HG02571 (cell line): ENCODE measurements around the gene BRCA1.

Experiments
- ATAC-seq: cut with Tn5 transposase; IDR thresholded peaks from one replicate; pipeline ENCODE4 v1.9.1; 2021; ENCODE audit warnings: mild to moderate bottlenecking, moderate library complexity; ENCODE audit not compliant: unreplicated experiment

The BRCA1 gene

DNA sequence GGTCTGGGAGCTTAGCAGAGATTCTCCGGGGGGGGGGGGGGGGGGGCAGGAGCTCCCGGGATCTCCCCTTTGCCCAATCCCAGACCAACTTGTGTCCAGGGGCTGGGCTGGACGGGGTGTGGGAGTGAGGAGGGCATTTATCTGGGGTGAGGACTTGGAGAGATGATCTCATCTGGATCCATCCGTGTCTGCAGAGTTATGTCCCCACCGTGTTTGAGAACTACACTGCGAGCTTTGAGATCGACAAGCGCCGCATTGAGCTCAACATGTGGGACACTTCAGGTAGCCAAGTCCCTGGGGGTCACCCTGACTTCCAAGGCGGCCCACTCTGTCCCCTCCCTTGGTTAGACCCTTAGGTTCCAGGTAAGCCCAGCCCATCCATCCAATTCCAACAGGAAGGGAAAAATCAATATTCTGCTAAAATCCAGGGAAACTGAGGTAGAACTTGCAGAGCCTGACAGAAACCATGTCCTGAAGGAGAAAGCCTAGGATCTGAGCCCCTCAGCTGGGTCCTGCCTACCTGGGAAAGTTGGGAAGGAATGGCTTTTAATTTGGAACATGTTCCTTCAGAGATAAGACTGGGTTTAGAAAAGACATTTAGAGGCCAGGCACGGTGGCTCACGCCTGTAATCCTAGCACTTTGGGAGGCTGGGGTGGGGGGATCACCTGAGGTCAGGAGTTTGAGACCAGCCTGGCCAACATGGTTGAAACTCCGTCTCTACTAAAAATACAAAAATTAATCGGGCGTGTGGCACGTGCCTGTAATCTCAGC, 99.2 kb downstream of the BRCA1 start:
- ATAC-seq = no peak

GRCh38 chr17:43025290-43025657, 99.9 kb downstream of the BRCA1 start:
- ATAC-seq = no peak

DNA sequence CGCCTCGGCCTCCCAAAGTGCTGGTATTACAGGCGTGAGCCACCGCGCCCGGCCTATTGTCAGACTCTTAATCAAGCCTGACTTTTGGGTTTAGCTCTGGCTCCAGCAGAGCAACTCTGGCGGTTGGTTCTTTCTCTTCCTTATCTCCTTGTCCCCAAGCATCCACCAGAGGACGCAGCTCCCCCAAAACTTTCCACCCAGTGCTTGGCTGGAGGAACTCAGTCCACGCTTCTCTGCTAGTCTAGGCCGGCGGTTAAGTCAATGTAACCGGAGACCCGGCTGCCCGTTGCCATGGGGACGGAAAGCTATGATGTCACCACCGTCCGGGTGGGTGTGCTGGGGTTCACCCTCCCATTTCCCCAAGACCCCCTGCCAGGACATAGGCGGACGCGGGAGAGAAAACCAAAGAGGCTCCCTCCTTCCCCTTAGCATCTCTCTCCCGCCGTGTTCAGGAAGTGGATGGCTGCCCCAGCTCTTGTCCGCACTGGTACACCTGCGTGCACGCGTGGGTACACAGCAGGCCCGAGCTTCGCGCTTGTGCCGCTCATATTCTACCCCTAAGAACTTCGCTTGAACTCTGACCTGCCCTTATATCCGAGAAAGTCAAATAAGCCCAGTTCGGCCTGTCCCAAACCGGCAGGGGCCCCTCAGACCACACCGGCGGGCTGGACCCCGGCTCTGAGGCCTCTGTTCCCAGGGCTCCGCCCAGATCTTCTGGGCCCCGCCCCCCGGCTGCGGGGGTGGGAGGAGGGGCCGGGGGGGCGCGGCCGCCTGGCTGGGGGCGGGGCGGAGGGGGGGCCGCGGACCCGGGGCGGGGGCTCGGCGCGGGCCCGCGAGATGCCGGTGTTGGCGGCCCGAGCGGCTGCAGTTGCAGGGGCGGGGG, 100.5 kb downstream of the BRCA1 start, which contains the start of gene RND2:
Gene RND2, plus strand, starts transcription at position 825 of the 883 bp plus-strand sequence. CDS start 117 bp downstream, outside the sequence.
- no peak for ATAC-seq

DNA sequence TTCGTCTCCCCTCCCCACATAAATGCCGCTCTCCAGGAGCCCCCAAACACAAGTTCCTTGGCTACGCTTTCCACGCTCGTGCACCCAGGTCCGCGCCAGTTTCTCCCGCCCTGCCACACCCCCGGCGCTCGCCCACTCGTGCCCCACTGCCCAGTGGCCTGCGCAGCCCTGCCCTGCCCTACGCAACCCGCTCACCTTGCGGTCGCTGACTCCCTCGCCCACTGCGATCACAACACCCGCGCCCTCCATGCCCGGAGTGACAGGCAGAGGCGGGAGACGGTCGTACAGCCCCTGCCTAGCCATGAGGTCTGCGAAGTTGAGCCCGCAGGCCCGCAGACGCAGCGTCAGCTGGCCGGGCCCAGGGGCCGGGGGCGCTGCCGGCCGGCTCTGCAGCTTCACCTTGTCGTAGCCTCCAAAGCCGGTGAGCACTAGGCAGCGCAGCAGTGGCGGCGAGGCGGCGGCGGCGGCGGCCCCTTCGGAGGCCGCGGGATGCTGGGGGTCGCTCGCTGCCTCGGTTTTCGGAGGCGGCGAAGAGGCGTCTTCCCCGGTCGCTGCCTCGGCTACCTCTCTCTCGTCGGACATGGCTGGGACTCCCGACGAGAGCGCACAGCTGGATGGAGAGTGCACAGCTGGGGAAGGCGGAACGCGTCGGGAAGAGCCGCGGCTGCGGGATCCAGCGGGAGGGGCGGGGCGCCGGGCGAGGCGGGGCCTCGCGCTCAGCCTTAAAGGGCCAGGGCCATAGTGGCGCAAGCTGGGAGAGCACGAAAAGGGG, 103.2 kb downstream of the BRCA1 start, which contains the start of gene VAT1:
Gene VAT1, minus strand, starts transcription at position 645 of the 772 bp plus-strand sequence. Its CDS starts 63 bp downstream, at position 582.
- no peak for ATAC-seq

- ATAC-seq = no peak
These were observed 104.1 kb downstream of the BRCA1 start for GRCh38 chr17:43020789-43021740.

DNA sequence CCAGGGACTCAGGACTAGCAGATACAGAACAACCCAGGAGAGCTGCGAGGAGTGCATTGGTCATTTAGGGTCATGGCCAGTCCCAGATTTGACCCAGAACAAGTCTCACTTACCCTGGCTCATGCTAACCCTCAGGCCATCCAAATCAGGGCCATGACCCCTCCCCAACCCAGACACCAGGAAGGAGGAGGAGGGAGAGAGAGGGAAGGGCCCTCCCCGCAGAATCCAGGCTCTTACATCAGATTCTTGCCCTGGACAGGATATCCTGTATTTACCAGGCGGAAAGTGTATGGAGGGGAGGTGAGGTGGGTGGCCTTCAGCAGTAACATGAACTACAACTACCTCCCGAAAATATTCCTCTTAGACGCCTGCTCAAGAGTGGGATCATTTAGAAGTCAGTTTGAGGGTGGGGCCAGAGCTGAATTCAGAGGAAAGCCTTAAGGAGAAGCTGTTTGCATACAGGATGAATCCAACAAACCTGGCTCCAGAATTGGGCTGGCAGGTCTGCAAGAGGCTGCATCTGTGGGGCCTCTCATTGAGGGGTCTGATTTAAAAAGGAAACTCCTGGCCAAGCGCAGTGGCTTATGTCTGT, 105.0 kb downstream of the BRCA1 start:
- no peak for ATAC-seq

DNA sequence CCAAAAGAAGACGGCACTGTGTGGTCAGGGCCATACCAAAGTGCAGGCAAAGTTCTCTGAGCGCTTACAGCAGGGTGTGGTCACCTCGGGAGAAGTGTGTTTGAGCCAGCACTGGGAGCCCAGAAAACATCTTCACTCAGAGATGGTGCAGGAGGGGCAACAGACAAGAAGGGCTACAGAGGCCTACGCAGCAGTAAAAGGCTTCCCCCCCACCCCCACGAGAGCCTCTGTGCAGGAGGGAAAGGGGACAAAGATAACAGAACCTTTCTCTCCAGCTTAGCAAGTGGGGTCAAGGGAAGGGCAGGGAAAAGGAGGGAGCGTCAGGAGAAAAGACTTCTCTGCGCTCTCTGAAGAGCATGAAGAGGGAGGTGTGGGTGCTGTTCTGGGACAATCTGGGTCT, 105.7 kb downstream of the BRCA1 start:
- no peak for ATAC-seq

GRCh38 chr17:43018932-43019331, 106.2 kb downstream of the BRCA1 start:
- ATAC-seq = no peak

DNA sequence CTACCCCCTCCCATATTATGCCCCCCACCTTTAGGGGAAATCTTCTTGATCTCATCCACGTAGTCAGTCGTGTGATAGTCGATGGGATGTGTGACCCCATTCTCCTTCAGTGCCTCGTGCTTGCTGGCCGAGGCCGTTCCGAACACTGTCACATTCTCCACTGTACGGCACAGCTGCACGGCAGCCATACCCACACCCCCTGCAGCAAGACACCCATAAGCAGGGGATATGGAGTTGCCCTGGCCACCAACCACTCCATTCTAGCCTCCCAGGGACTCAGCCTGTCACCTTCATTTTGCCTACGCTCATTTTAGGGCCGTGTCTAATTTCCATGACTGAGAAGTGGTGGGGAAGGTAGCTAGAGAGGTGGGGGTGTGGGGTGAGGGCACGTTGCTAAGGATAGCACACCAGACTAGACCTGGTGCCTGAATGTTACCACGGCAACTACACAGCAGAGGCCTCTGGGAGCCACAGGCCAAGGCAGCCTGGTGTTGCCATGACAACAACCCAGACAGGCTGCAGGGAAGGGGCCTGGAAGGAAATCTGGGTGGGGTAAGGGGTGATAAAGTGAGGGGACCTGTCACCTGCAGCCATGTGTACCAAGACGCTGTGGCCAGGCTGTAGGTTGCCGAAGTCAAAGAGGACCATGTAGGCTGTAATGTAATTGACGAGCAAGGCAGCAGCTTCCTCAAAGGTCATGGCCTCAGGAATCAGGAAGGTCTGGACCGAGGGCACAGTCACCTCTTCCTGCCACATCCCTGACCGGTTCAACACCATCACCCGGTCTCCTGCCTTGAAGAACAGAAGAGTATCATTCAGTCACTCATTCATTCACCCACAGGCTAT, 106.9 kb downstream of the BRCA1 start:
- ATAC-seq = no peak

DNA sequence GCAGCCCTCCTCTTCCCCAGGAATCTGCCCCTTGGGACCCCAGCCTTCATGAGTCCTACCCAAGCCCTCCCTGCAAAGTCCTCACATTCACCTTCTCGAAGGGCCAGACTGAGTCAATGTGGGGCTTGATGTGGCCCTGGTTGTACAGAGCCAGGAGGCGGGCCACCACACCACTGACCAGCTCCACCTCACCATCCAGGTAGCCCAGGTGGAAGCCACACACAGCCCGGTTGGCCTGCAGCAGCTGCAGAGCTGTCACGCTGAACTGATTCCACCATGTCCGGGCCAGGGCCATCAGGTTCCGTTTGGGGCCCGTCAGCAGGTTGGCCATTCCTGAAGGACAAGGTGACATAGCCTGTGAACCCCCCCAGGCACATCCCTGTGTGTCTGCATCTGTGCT, 108.9 kb downstream of the BRCA1 start:
- no peak for ATAC-seq

- no peak for ATAC-seq
These were observed 109.6 kb downstream of the BRCA1 start for GRCh38 chr17:43015579-43015978.

- no peak for ATAC-seq
These were observed 110.3 kb downstream of the BRCA1 start for GRCh38 chr17:43014649-43015542.

DNA sequence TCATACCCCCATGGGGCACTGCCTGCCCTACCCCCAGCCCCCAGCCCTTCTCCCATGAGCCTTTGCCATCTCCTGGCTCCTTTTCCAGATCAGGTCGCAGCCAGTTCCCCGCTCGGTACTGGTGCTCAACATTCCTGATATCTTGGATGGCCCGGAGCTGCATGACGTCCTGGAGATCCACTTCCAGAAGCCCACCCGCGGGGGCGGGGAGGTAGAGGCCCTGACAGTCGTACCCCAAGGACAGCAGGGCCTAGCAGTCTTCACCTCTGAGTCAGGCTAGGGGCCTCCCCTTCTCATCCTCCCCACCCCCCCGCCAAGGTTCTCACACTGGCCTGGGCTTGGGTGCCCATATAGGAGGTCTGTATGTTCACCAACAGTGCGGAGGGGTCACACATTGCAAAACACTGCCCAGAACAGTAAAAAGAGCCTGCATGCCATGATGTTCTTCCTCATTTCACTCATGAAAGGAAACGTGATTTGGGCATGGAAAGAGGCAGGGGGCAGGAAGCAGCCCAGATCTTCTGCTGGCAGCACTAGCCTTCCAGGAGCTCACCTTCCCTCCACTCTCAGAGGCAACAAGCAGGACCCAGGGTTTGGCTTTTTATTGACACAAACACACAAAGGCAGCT, 111.0 kb downstream of the BRCA1 start:
- ATAC-seq = no peak

DNA sequence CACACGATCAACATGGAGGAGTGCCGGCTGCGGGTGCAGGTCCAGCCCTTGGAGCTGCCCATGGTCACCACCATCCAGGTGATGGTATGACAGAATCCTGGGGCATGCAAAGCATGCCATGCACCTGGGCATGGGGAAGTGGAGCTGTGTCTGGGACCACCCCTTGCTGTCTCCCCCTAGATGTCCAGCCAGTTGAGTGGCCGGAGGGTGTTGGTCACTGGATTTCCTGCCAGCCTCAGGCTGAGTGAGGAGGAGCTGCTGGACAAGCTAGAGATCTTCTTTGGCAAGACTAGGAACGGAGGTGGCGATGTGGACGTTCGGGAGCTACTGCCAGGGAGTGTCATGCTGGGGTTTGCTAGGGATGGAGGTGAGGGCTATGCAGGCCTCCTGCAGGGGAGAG, 111.9 kb downstream of the BRCA1 start:
- no peak for ATAC-seq

- ATAC-seq = no peak
These were observed 113.3 kb downstream of the BRCA1 start for GRCh38 chr17:43011728-43012472.

GRCh38 chr17:43010667-43011308, 114.4 kb downstream of the BRCA1 start:
- ATAC-seq = no peak
